ENCODE results near the gene FAM13A. TPM values are rescaled to one million over a fixed set of nuclear protein-coding genes. Genes with fewer than 3 reads are reported as not detected.
A peak's percentile ranks its signal among the peaks of the same experiment; 100 is the strongest.

FAM13A gene
- total and polyA plus RNA-seq, 9 of the 15 experiments (the other 6 are each of a cell fraction or from before 2014, with no cell fraction given), result 11.3 to 23.3 (median 14.7) TPM

DNA sequence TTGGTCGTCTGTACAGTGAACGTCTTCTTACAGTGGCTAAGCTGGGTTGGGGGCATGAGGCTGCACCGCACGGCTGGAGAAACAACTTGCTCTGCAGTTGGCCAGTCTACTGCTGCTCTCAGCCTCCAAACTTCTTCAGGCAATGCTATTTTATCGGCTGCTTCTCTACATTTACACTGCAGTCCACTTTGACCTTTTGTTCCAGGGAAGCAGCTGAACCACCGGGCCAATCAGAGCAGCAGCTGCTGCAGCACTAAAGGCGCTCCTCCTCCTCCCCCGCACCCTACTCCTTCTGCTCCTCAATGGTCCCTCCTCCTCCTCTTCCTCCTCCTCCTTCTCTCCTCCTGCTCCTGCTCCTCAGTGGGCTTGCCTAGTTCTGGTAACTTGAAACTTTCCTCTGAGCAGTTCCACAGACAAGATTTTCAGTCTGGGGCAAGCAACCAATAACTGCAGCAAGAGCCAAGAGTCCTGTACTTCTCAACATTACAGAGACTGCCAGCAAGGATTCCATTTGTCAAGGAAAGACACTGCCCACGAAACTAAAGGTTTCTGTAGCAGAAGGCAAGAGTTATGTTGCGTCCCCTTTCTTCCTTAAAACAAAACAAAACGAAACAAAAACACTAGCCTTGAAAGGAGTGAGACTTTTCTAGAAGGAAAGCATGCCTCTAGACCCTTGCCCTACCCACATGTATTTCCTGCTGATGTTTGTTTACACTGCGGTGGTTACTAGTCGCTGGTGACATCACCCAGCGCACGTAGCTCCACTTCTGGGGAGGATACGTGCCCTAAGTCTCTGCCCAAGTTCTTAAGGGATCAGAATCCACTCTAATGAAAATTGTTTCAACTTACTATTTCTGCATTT is 233.7 kb downstream of the FAM13A start (continued):
- TF ChIP-seq ZNF717 (CRISPR knock-in tag; IDR thresholded peaks at IDR 0.05) (no peak), RUNX1 (IDR thresholded peaks at IDR 0.05; ENCODE audit: low read depth) (no peak), CHD1 (IDR thresholded peaks at IDR 0.05; ENCODE audit: low read length) (no peak), POLR2B (IDR thresholded peaks at IDR 0.05; ENCODE audit: low read depth, partially characterized antibody) (peak; percentile 60), NELFE (IDR thresholded peaks at IDR 0.05; ENCODE audit: insufficient read depth, insufficient read length) (no peak), DMBX1 (CRISPR knock-in tag; IDR thresholded peaks at IDR 0.05; ENCODE audit: borderline replicate concordance) (no peak), SIX5 (IDR thresholded peaks at IDR 0.05; ENCODE audit: borderline replicate concordance in 1 of 2, insufficient read depth in 1 of 2, low read depth in 1 of 2, low read length in 2 of 2) (0 out of 4 replicates have a peak, but pooled peaks of 1 of the 2 experiments have one; percentile 7), EP400 (IDR thresholded peaks at IDR 0.05) (peak; percentile 73), DNMT1 (IDR thresholded peaks at IDR 0.05) (no peak), IFI16 (CRISPR knock-in tag; IDR thresholded peaks at IDR 0.05) (no peak), ZNF197 (CRISPR knock-in tag; IDR thresholded peaks at IDR 0.05; ENCODE audit: low read depth) (no peak; the same call in 1 of the 2 replicates), HNRNPH1 (optimal IDR thresholded peaks at IDR 0.05; ENCODE audit: low read depth, low read length) (no peak), DIDO1 (tag; IDR thresholded peaks at IDR 0.05; ENCODE audit: low read depth) (no peak), HBP1 (CRISPR knock-in tag; IDR thresholded peaks at IDR 0.05) (no peak; the same call in 1 of the 2 replicates), NR0B1 (IDR thresholded peaks at IDR 0.05; ENCODE audit: partially characterized antibody) (no peak), LARP7 (IDR thresholded peaks at IDR 0.05) (no peak), STAT5B (CRISPR knock-in tag; IDR thresholded peaks at IDR 0.05) (no peak), ZC3H8 (IDR thresholded peaks at IDR 0.05) (no peak), ZNF316 (IDR thresholded peaks at IDR 0.05) (peak; percentile 77), DPF2 (IDR thresholded peaks at IDR 0.05) (peak; percentile 67), MCM5 (IDR thresholded peaks at IDR 0.05; ENCODE audit: low read depth) (no peak), CCAR2 (IDR thresholded peaks at IDR 0.05; ENCODE audit: low read depth, low read length) (no peak), RFX7 (CRISPR knock-in tag; IDR thresholded peaks at IDR 0.05) (no peak)
- TF ChIP-seq, protein P1, sequence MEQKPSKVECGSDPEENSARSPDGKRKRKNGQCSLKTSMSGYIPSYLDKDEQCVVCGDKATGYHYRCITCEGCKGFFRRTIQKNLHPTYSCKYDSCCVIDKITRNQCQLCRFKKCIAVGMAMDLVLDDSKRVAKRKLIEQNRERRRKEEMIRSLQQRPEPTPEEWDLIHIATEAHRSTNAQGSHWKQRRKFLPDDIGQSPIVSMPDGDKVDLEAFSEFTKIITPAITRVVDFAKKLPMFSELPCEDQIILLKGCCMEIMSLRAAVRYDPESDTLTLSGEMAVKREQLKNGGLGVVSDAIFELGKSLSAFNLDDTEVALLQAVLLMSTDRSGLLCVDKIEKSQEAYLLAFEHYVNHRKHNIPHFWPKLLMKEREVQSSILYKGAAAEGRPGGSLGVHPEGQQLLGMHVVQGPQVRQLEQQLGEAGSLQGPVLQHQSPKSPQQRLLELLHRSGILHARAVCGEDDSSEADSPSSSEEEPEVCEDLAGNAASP (IDR thresholded peaks at IDR 0.05), result no peak
- TF ChIP-seq, protein P2, sequence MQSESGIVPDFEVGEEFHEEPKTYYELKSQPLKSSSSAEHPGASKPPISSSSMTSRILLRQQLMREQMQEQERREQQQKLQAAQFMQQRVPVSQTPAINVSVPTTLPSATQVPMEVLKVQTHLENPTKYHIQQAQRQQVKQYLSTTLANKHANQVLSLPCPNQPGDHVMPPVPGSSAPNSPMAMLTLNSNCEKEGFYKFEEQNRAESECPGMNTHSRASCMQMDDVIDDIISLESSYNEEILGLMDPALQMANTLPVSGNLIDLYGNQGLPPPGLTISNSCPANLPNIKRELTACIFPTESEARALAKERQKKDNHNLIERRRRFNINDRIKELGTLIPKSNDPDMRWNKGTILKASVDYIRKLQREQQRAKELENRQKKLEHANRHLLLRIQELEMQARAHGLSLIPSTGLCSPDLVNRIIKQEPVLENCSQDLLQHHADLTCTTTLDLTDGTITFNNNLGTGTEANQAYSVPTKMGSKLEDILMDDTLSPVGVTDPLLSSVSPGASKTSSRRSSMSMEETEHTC (IDR thresholded peaks at IDR 0.05), result no peak

Data from K562 (cell line).